ENCODE data around the gene FAHD1.

DNA sequence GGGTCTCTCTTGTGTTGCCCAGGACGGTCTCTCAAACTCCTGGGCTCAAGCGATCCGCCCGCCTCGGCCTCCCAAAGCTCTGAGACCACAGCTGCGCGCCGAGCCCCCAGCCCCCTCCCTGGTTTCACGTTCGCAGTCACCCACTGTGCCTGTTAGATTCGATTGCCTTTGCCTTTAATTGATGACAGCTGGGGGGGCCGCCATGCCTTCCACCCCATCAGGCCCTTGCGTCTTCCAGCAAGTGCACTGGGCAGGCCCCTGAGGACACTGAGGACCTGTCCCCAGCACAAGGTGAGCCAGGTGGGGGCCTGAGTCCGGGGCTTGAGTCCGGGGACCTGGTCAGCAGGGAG lies 36.8 kb upstream of the FAHD1 start:
- no peak for TF ChIP-seq POLR2A (IDR thresholded peaks at IDR 0.05)
- TF ChIP-seq, protein P1, sequence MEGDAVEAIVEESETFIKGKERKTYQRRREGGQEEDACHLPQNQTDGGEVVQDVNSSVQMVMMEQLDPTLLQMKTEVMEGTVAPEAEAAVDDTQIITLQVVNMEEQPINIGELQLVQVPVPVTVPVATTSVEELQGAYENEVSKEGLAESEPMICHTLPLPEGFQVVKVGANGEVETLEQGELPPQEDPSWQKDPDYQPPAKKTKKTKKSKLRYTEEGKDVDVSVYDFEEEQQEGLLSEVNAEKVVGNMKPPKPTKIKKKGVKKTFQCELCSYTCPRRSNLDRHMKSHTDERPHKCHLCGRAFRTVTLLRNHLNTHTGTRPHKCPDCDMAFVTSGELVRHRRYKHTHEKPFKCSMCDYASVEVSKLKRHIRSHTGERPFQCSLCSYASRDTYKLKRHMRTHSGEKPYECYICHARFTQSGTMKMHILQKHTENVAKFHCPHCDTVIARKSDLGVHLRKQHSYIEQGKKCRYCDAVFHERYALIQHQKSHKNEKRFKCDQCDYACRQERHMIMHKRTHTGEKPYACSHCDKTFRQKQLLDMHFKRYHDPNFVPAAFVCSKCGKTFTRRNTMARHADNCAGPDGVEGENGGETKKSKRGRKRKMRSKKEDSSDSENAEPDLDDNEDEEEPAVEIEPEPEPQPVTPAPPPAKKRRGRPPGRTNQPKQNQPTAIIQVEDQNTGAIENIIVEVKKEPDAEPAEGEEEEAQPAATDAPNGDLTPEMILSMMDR (IDR thresholded peaks at IDR 0.05): no peak
